Spleen (tissue), 7 donors: ENCODE data around the gene OPTN.

Experiments
- CTCF ChIP-seq, 11 experiments: fragments of 200-600 bp in 7 of 11; fragments of 450-650 bp in 4 of 11; sonication (generic) in 4 of 11; IDR thresholded peaks in 8 of 11; conservative IDR thresholded peaks in 3 of 11; 1 replicate in 7 of 11; 2 replicates in 4 of 11; pipeline versions ENCODE4 v1.4.0 to v1.8.0; 2016 to 2021; ENCODE audit warnings: antibody characterized with exemption in 11 of 11, inconsistent platforms in 4 of 11, mild to moderate bottlenecking in 1 of 11
- POLR2A ChIP-seq, 3 donors: fragments of 450-650 bp; IDR thresholded peaks; one replicate each; pipeline ENCODE4 v1.5.1; 2017; ENCODE audit warnings: antibody characterized with exemption in 3 of 3, mild to moderate bottlenecking in 1 of 3
- donor health status: DM: no; HTN: no; CAD: no; lungs with moderate emphysema.
- donor health status: DM: no; HTN: no; CAD: no.
- donor health status: DM: no; HTN: no; CAD: no.

DNA sequence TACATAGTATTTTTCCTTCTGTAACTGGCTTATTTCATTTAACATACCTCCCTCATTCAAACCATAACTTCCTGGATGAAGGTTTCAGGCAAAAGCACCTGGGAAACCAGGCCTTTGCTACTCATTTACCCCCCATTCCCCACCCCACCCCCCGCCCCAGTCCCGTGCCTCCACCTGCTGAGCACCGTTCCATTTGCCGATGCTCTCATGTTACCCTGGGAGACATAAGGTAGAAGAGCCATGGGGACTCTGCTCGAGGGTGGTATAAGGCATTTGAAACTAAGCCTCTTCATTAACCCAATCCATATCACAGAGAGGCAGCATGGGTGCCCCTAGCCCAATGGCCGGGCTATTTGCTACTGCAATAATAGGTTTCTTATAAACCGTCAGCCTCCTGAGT is 39.2 kb downstream of the OPTN start:
- no peak for TF ChIP-seq CTCF (IDR thresholded peaks at IDR 0.05 in 8 of 11, conservative IDR thresholded peaks at IDR 0.05 in 3 of 11)
- no peak for TF ChIP-seq POLR2A (IDR thresholded peaks at IDR 0.05)
